NOMO-1 (cell line): ENCODE data around the gene CCDC152.
"Not testable (repeated sequence)": the region's sequence is repeated elsewhere in the genome, so short reads cannot be mapped to it uniquely, and the experiment has no call there.

Experiments used
- DNase-seq, 2 experiments: peaks; one replicate each; lab custom pipeline; 2025; ENCODE audit not compliant: unreplicated experiment in 2 of 2; lab: John Stamatoyannopoulos, UW

The CCDC152 gene

GRCh38 chr5:42811591-42812446 lies 55.2 kb downstream of the CCDC152 start, which contains the start of gene SELENOP:
Gene SELENOP (minus strand): TSS chr5:42811892. CDS start chr5:42808353, 3,539 bp downstream.
- DNase-seq: peak; percentile 32 to 39

GRCh38 chr5:42812620-42813019 lies 56.0 kb downstream of the CCDC152 start:
- no peak for DNase-seq

- DNase-seq: no peak
Measured at GRCh38 chr5:42813533-42813932, 56.9 kb downstream of the CCDC152 start.

GRCh38 chr5:42816546-42816945 lies 59.9 kb downstream of the CCDC152 start:
- DNase-seq: not testable (repeated sequence)

GRCh38 chr5:42819745-42820144 lies 63.1 kb downstream of the CCDC152 start:
- no peak for DNase-seq

- no peak for DNase-seq
Measured at GRCh38 chr5:42822548-42822947, 65.9 kb downstream of the CCDC152 start.

- no peak for DNase-seq
Measured at GRCh38 chr5:42824347-42824976, 67.8 kb downstream of the CCDC152 start.

- no peak for DNase-seq
Measured at GRCh38 chr5:42825422-42826148, 69.0 kb downstream of the CCDC152 start.

- no peak for DNase-seq
Measured at GRCh38 chr5:42826757-42827515, 70.3 kb downstream of the CCDC152 start.

- no peak for DNase-seq
Measured at GRCh38 chr5:42828671-42829070, 72.1 kb downstream of the CCDC152 start.

GRCh38 chr5:42830924-42831323 lies 74.3 kb downstream of the CCDC152 start:
- no peak for DNase-seq

- no peak for DNase-seq
Measured at GRCh38 chr5:42832060-42832459, 75.4 kb downstream of the CCDC152 start.

- no peak for DNase-seq
Measured at GRCh38 chr5:42836070-42836769, 79.6 kb downstream of the CCDC152 start.

GRCh38 chr5:42837601-42838000 lies 81.0 kb downstream of the CCDC152 start:
- DNase-seq: no peak

GRCh38 chr5:42839196-42839595 lies 82.6 kb downstream of the CCDC152 start:
- no peak for DNase-seq

GRCh38 chr5:42840269-42840668 lies 83.7 kb downstream of the CCDC152 start:
- peak; percentile 38 to 73 for DNase-seq

- DNase-seq: no peak
Measured at GRCh38 chr5:42840842-42841567, 84.4 kb downstream of the CCDC152 start.

GRCh38 chr5:42842921-42843641 lies 86.5 kb downstream of the CCDC152 start:
- DNase-seq: no peak
